ENCODE measurements around the gene IL16.

DNA sequence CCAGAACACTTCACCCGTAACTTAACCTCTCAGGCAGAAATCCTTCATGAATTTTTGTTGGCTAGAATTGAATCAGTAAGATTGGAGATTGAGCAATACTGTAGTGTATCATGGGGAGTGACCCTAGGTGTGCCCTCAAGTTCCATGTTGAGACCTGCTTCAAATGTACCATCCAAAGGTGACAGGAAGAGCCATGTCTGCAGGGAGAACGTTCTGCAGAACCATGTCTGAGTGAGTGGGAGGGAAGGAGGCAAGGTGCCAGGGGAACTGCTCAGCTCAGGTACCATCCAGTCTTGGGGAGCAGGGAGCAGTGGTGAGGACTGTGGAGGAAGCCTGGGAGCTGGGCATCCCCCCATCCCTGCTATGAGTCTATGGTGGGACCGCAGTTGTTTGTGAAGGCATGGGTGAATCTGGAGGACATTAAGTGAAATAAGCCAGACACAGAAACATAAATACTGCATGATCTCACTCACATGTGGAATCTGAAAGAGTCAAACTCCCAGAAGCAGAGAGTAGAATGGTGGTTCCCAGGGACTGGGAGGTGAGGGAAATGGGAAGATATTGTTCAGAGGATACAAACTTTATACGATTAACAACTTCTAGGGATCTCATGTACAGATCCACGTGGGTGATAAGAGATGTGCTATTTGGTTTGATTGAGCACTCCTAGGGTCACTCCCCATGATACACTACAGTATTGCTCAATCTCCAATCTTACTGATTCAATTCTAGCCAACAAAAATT is 39.3 kb upstream of the IL16 start:
- TF ChIP-seq, protein P1, sequence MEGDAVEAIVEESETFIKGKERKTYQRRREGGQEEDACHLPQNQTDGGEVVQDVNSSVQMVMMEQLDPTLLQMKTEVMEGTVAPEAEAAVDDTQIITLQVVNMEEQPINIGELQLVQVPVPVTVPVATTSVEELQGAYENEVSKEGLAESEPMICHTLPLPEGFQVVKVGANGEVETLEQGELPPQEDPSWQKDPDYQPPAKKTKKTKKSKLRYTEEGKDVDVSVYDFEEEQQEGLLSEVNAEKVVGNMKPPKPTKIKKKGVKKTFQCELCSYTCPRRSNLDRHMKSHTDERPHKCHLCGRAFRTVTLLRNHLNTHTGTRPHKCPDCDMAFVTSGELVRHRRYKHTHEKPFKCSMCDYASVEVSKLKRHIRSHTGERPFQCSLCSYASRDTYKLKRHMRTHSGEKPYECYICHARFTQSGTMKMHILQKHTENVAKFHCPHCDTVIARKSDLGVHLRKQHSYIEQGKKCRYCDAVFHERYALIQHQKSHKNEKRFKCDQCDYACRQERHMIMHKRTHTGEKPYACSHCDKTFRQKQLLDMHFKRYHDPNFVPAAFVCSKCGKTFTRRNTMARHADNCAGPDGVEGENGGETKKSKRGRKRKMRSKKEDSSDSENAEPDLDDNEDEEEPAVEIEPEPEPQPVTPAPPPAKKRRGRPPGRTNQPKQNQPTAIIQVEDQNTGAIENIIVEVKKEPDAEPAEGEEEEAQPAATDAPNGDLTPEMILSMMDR (conservative IDR thresholded peaks at IDR 0.05; ENCODE audit: low read depth, low read length): no peak
- no peak for TF ChIP-seq EZH2 (IDR thresholded peaks at IDR 0.05; ENCODE audit: borderline replicate concordance, low read depth, low read length, poor library complexity, severe bottlenecking)
